ENCODE data around the gene PRMT3. TPM values are rescaled to one million over a fixed set of nuclear protein-coding genes. Genes with fewer than 3 reads are reported as not detected.
"Not testable (repeated sequence)": the region's sequence is repeated elsewhere in the genome, so short reads cannot be mapped to it uniquely, and the experiment has no call there.

Gene PRMT3
- total and polyA plus RNA-seq, 2 of the 13 experiments (the other 11 are each of a cell fraction or from before 2014, with no cell fraction given): 9.1 to 27.7 TPM

DNA sequence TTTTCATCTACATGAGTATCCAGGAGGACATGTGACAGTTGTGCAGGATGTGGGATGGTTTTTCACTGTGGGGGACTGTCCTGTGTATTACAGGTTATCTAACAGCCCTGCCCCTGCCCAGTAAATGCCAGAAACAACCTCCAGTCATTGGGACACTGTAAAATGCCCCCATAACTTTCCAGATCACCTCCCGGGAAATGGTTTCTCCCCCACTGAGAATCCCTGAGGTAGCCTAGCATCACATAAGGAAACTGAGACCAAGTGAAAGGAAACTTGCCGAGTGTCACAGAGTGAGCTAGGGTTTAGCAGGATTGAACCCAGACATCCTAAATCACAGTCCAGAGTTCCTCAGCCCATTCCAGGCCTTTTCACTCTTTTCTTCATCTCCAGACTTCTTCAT, 163.6 kb downstream of the PRMT3 start:
- in situ Hi-C loops (cut with HindIII; ENCODE audit: extremely low pct_ligation_motif_present, low pct_unique_long_range_greater_than_20kb) (no loop called here), intact Hi-C loops (cut with micrococcal nuclease; ENCODE audit: unreplicated experiment) (no loop called here)
- H3K4me2 ChIP-seq (ENCODE audit: low read depth, low read length): no peak overlapping the region
- DNase-seq (ENCODE audit: low spot score) (no peak), ATAC-seq (no peak), FAIRE-seq (no peak)
- no peaks in the 10 kb centered on the region for H3K27me3 ChIP-seq (ENCODE audit: control insufficient read depth in 1 of 2, insufficient read depth in 2 of 2, low read length in 2 of 2)
- no peaks in the 10 kb centered on the region for H3K9me3 ChIP-seq (ENCODE audit: low read length)
- H3K4me3 ChIP-seq (replicated peaks in 1 of 3; ENCODE audit: insufficient read depth in 1 of 3, low read depth in 2 of 3, low read length in 3 of 3): no peak overlapping the region
- no peaks in the 10 kb centered on the region for H4K20me1 ChIP-seq (ENCODE audit: insufficient read depth, low read length)
- H3K27ac ChIP-seq (ENCODE audit: extremely low read length, insufficient read depth, low read length): no peak overlapping the region
- H3K79me2 ChIP-seq (ENCODE audit: insufficient read depth, low read length): no peaks in the 10 kb centered on the region
- no TSS peak for BruUV-seq (replicated peaks)
- POLR2A ChIA-PET: no interaction called here
- no peak overlapping the region for H2AFZ ChIP-seq (ENCODE audit: low read length)
- no peaks in the 10 kb centered on the region for H3K36me3 ChIP-seq (replicated peaks in 1 of 2; ENCODE audit: control insufficient read depth in 1 of 2, insufficient read depth in 2 of 2, low read length in 2 of 2)
- H3K9ac ChIP-seq (ENCODE audit: insufficient read depth, low read depth, low read length): no peak overlapping the region
- CTCF ChIA-PET (ENCODE audit: low intra/inter-chr PET ratio, low total read pairs): no interaction called here
- 4% methylated on average over 2 of the region's 2 CpGs for WGBS (ENCODE audit: low lambda C conversion rate)
- no peaks in the 10 kb centered on the region for H3K4me1 ChIP-seq (ENCODE audit: insufficient read depth, low read length)
- no peak for TF ChIP-seq HOMEZ (CRISPR knock-in tag; IDR thresholded peaks at IDR 0.05; ENCODE audit: low read depth)
- no peak for TF ChIP-seq BRCA1 (CRISPR knock-in tag; IDR thresholded peaks at IDR 0.05)

DNA sequence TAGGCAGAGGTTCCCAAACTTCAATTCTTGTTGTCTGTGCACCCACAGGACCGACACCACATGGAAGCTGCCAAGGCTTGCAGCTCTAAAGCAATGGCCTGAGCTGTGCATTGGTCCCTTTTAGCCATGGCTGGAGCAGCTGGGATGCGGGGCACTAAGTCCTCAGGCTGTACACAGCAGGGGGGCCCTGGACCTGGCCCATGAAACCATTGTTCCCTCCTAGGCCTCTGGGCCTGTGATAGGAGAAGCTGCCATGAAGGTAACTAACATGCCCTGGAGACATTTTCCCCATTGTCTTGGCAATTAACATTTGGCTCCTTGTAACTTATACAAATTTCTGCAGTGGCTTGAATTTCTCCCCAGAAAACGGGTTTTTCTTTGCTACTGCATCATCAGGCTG, 168.3 kb downstream of the PRMT3 start:
- ChIA-PET POLR2A (no interaction called here), CTCF (ENCODE audit: low intra/inter-chr PET ratio, low total read pairs) (no interaction called here)
- 0% methylated on average over 2 of the region's 3 CpGs for WGBS (ENCODE audit: low lambda C conversion rate)
- H4K20me1 ChIP-seq (ENCODE audit: insufficient read depth, low read length): no peaks in the 10 kb centered on the region
- no peak for TF ChIP-seq ZSCAN22 (CRISPR knock-in tag; IDR thresholded peaks at IDR 0.05)
- no peak overlapping the region for H3K9ac ChIP-seq (ENCODE audit: insufficient read depth, low read depth, low read length)
- intact Hi-C loops (cut with micrococcal nuclease; ENCODE audit: unreplicated experiment): no loop called here
- DNase-seq (ENCODE audit: low spot score) (no peak), ATAC-seq (no peak), FAIRE-seq (no peak)
- H3K4me2 ChIP-seq (ENCODE audit: low read depth, low read length): no peak overlapping the region
- H3K9me3 ChIP-seq (ENCODE audit: low read length): no peaks in the 10 kb centered on the region
- no TSS peak for BruUV-seq (replicated peaks)
- no peaks in the 10 kb centered on the region for H3K4me1 ChIP-seq (ENCODE audit: insufficient read depth, low read length)
- H3K79me2 ChIP-seq (ENCODE audit: insufficient read depth, low read length): no peaks in the 10 kb centered on the region
- H3K36me3 ChIP-seq (replicated peaks in 1 of 2; ENCODE audit: control insufficient read depth in 1 of 2, insufficient read depth in 2 of 2, low read length in 2 of 2): no peaks in the 10 kb centered on the region
- H2AFZ ChIP-seq (ENCODE audit: low read length): no peak overlapping the region
- no peaks in the 10 kb centered on the region for H3K27me3 ChIP-seq (ENCODE audit: control insufficient read depth in 1 of 2, insufficient read depth in 2 of 2, low read length in 2 of 2)
- in situ Hi-C loops (cut with HindIII; ENCODE audit: extremely low pct_ligation_motif_present, low pct_unique_long_range_greater_than_20kb): no loop called here
- no peak overlapping the region for H3K27ac ChIP-seq (ENCODE audit: extremely low read length, insufficient read depth, low read length)
- no peak overlapping the region for H3K4me3 ChIP-seq (replicated peaks in 1 of 3; ENCODE audit: insufficient read depth in 1 of 3, low read depth in 2 of 3, low read length in 3 of 3)

- in situ Hi-C loops (cut with HindIII; ENCODE audit: extremely low pct_ligation_motif_present, low pct_unique_long_range_greater_than_20kb); FAIRE-seq: not testable (repeated sequence)
These were observed 168.9 kb downstream of the PRMT3 start for GRCh38 chr11:20556396-20556795.

More at GRCh38 chr11:20556396-20556795, 168.9 kb downstream of the PRMT3 start:
- intact Hi-C loops (cut with micrococcal nuclease; ENCODE audit: unreplicated experiment); DNase-seq (ENCODE audit: low spot score); H3K9ac ChIP-seq (ENCODE audit: insufficient read depth, low read depth, low read length); ATAC-seq; H3K9me3 ChIP-seq (ENCODE audit: low read length); H3K79me2 ChIP-seq (ENCODE audit: insufficient read depth, low read length); H3K4me2 ChIP-seq (ENCODE audit: low read depth, low read length); H3K27me3 ChIP-seq (ENCODE audit: control insufficient read depth in 1 of 2, insufficient read depth in 2 of 2, low read length in 2 of 2); H3K4me1 ChIP-seq (ENCODE audit: insufficient read depth, low read length); H2AFZ ChIP-seq (ENCODE audit: low read length); POLR2A ChIA-PET; H3K27ac ChIP-seq (ENCODE audit: extremely low read length, insufficient read depth, low read length); CTCF ChIA-PET (ENCODE audit: low intra/inter-chr PET ratio, low total read pairs); H4K20me1 ChIP-seq (ENCODE audit: insufficient read depth, low read length); H3K4me3 ChIP-seq (replicated peaks in 1 of 3; ENCODE audit: insufficient read depth in 1 of 3, low read depth in 2 of 3, low read length in 3 of 3); H3K36me3 ChIP-seq (replicated peaks in 1 of 2; ENCODE audit: control insufficient read depth in 1 of 2, insufficient read depth in 2 of 2, low read length in 2 of 2); BruUV-seq (replicated peaks): not testable (repeated sequence)
